Measurements from ENCODE around the gene ZDHHC21. TPM values are rescaled to one million over a fixed set of nuclear protein-coding genes. Genes with fewer than 3 reads are reported as not detected.
A peak's percentile ranks its signal among the peaks of the same experiment; 100 is the strongest.

Gene ZDHHC21
- total RNA-seq, 4 donors from 2014 or later, result 17.5 to 34.6 (median 18.9) TPM

- WGBS, 2 donors, result 90 to 96% methylated on average over 5 of the region's 5 CpGs
- H3K4me1 ChIP-seq, result no peaks in the 10 kb centered on the region
- intact Hi-C loops (cut with DNase I), result no loop called here
- H3K36me3 ChIP-seq, result no peaks in the 10 kb centered on the region
- no peak for TF ChIP-seq CTCF (IDR thresholded peaks at IDR 0.05)
- no peak for TF ChIP-seq POLR2A (IDR thresholded peaks at IDR 0.05)
- no peak overlapping the region for H3K4me3 ChIP-seq (replicated peaks in 1 of 3)
- H3K27me3 ChIP-seq, result no peaks in the 10 kb centered on the region
- H3K9me3 ChIP-seq, result no peaks in the 10 kb centered on the region
- H3K27ac ChIP-seq, result no peak overlapping the region
- DNase-seq, result no peak
Measured at GRCh38 chr9:14706530-14707140, 13.4 kb upstream of the ZDHHC21 start.

GRCh38 chr9:14705079-14705478, 11.8 kb upstream of the ZDHHC21 start:
- Histone ChIP-seq H3K27me3 (no peaks in the 10 kb centered on the region), H3K4me3 (replicated peaks in 1 of 3) (no peak overlapping the region), H3K27ac (no peak overlapping the region), H3K36me3 (no peaks in the 10 kb centered on the region), H3K4me1 (no peaks in the 10 kb centered on the region), H3K9me3 (no peaks in the 10 kb centered on the region)
- TF ChIP-seq POLR2A (IDR thresholded peaks at IDR 0.05) (no peak), CTCF (IDR thresholded peaks at IDR 0.05) (no peak)
- DNase-seq, result no peak
- intact Hi-C loops (cut with DNase I), result no loop called here

- no peaks in the 10 kb centered on the region for H3K4me1 ChIP-seq
- no peak for TF ChIP-seq POLR2A (IDR thresholded peaks at IDR 0.05)
- no peak for TF ChIP-seq CTCF (IDR thresholded peaks at IDR 0.05)
- H3K27ac ChIP-seq, result no peak overlapping the region
- 92 to 95% methylated on average over 3 of the region's 3 CpGs for WGBS, 2 donors
- no peaks in the 10 kb centered on the region for H3K27me3 ChIP-seq
- H3K36me3 ChIP-seq, result no peaks in the 10 kb centered on the region
- no peaks in the 10 kb centered on the region for H3K9me3 ChIP-seq
- no peak for DNase-seq
- H3K4me3 ChIP-seq (replicated peaks in 1 of 3), result no peak overlapping the region
- intact Hi-C loops (cut with DNase I), result no loop called here
Measured at GRCh38 chr9:14704281-14704680, 11.0 kb upstream of the ZDHHC21 start.

- Histone ChIP-seq H3K27me3 (no peaks in the 10 kb centered on the region), H3K9me3 (no peaks in the 10 kb centered on the region), H3K36me3 (no peaks in the 10 kb centered on the region), H3K4me3 (replicated peaks in 1 of 3) (no peak overlapping the region), H3K4me1 (no peaks in the 10 kb centered on the region), H3K27ac (no peak overlapping the region)
- intact Hi-C loops (cut with DNase I), result no loop called here
- TF ChIP-seq CTCF (IDR thresholded peaks at IDR 0.05), result no peak
- no peak for DNase-seq
- 47 to 57% methylated on average over 4 of the region's 4 CpGs for WGBS, 2 donors
Measured at GRCh38 chr9:14702200-14702720, 9.0 kb upstream of the ZDHHC21 start.

- peak overlapping the region in 2 of 3 donors; percentile 18 to 49 for H3K27ac ChIP-seq
- intact Hi-C loops (cut with DNase I), result no loop called here
- H3K27me3 ChIP-seq, result no peaks in the 10 kb centered on the region
- no peaks in the 10 kb centered on the region for H3K36me3 ChIP-seq
- WGBS, 2 donors, result 1 to 4% methylated on average over 21 to 27 of the region's 35 CpGs
- no peak for TF ChIP-seq CTCF (IDR thresholded peaks at IDR 0.05)
- no peak for TF ChIP-seq POLR2A (IDR thresholded peaks at IDR 0.05)
- H3K9me3 ChIP-seq, result no peaks in the 10 kb centered on the region
- peaks cover 0 to 5% of the 10 kb centered on the region in 2 donors for H3K4me1 ChIP-seq
- peak overlapping the region; percentile 48 to 83 (median 69) for H3K4me3 ChIP-seq (replicated peaks in 1 of 3)
- DNase-seq, result peak; percentile 28 to 41
Measured at GRCh38 chr9:14692470-14693250, 572 bp downstream of the ZDHHC21 start.

Measured in thyroid gland (tissue), 4 donors.